HCT116 (cell line): ENCODE measurements around the gene KATNAL1. TPM values are rescaled to one million over a fixed set of nuclear protein-coding genes. Genes with fewer than 3 reads are reported as not detected.

Experiments
- ATAC-seq: fragments of 200-7000 bp; cut with Tn5 transposase; 2 replicates; pipeline ENCODE4 v1.9.1; 2020; ENCODE audit warnings: mild to moderate bottlenecking, moderate library complexity
- BruUV-seq: library from RNA; stranded (reverse); fragments of 400-500 nt; replicated peaks from 2 replicates; lab custom pipeline; 2021; lab: Mats Ljungman, UMichigan
- CTCF ChIA-PET: fragments of 300-600 bp; sonication (Branson Sonifier 250); formaldehyde crosslinking; loops from one replicate; lab custom pipeline; 2021; ENCODE audit warnings: antibody characterized with exemption; lab: Charles Lee
- POLR2A ChIA-PET: fragments of 300-600, 350-600 bp; sonication (Branson Sonifier 250); formaldehyde crosslinking; loops from one replicate; lab custom pipeline; 2021; ENCODE audit warnings: antibody characterized with exemption; lab: Charles Lee
- RAD21 ChIA-PET, 2 experiments: fragments of 300-600 bp; sonication (Branson Sonifier 250); formaldehyde crosslinking; loops; one replicate each; lab custom pipeline; 2023; ENCODE audit warnings: low total read pairs in 2 of 2; ENCODE audit not compliant: uncharacterized antibody in 2 of 2, unreplicated experiment in 2 of 2, low non-redundant PET in 1 of 2; lab: Charles Lee
- DNase-seq: peaks from one replicate; pipeline ENCODE4 v3.0.0-alpha.2; 2010; ENCODE audit warnings: low read depth, low spot score
- H2AFZ ChIP-seq: fragments of 200-600 bp; shearing (Covaris generic), sonication (generic); 2 replicates; pipeline ENCODE4 v1.6.1; 2017; ENCODE audit warnings: low read depth, mixed run types, mixed read lengths, antibody characterized with exemption, low read length; ENCODE audit not compliant: poor library complexity, severe bottlenecking
- H3K27ac ChIP-seq: 2 replicates; pipeline ENCODE4 v1.5.1; 2012; ENCODE audit warnings: low read depth, low read length
- H3K27me3 ChIP-seq: fragments of 200-600 bp; sonication (generic); 2 replicates; pipeline ENCODE4 v1.6.1; 2016; ENCODE audit warnings: mixed run types, low read length, mixed read lengths; ENCODE audit not compliant: insufficient read depth
- H3K36me3 ChIP-seq, 2 experiments: fragments of 200-500 bp in 1 of 2; fragments of 200-600 bp in 1 of 2; sonication (Bioruptor generic) in 1 of 2; sonication (generic) in 1 of 2; 2 replicates each; pipeline versions ENCODE4 v1.5.1 to v1.6.1; 2014 to 2016; ENCODE audit warnings: low read length in 2 of 2, inconsistent platforms in 1 of 2, mixed read lengths in 1 of 2, mixed run types in 1 of 2; ENCODE audit not compliant: insufficient read depth in 2 of 2, control insufficient read depth in 1 of 2
- H3K4me1 ChIP-seq, 2 experiments: fragments of 200-600 bp in 1 of 2; sonication (generic) in 1 of 2; 2 replicates each; pipeline versions ENCODE4 v1.5.1 to v1.6.1; 2012 to 2017; ENCODE audit warnings: low read length in 2 of 2, inconsistent platforms in 1 of 2, mild to moderate bottlenecking in 1 of 2, mixed read lengths in 1 of 2, mixed run types in 1 of 2, moderate library complexity in 1 of 2; ENCODE audit not compliant: insufficient read depth in 2 of 2, control insufficient read depth in 1 of 2
- H3K4me2 ChIP-seq: fragments of 200-600 bp; sonication (generic); 2 replicates; pipeline ENCODE4 v1.6.1; 2017; ENCODE audit warnings: mixed run types, low read length, mixed read lengths
- H3K4me3 ChIP-seq, 2 experiments: fragments of 200-600 bp in 1 of 2; sonication (generic) in 1 of 2; replicated peaks in 1 of 2; 2 replicates each; pipeline ENCODE4 v1.5.1; 2011 to 2016; ENCODE audit warnings: low read length in 2 of 2, control low read depth in 1 of 2, low read depth in 1 of 2, mild to moderate bottlenecking in 1 of 2, mixed read lengths in 1 of 2, mixed run types in 1 of 2
- H3K79me2 ChIP-seq: fragments of 200-600 bp; sonication (generic); 2 replicates; pipeline ENCODE4 v1.6.1; 2017; ENCODE audit warnings: mild to moderate bottlenecking, mixed run types, low read length, moderate library complexity, mixed read lengths; ENCODE audit not compliant: insufficient read depth
- H3K9ac ChIP-seq: fragments of 200-600 bp; sonication (generic); 2 replicates; pipeline ENCODE4 v1.6.1; 2016; ENCODE audit warnings: low read length, mixed read lengths
- H3K9me2 ChIP-seq: fragments of 200-600 bp; sonication (generic), shearing (Covaris generic); 2 replicates; pipeline ENCODE4 v1.6.1; 2017; ENCODE audit warnings: mixed run types, mild to moderate bottlenecking, moderate library complexity; ENCODE audit not compliant: insufficient read depth
- H3K9me3 ChIP-seq, 2 experiments: fragments of 200-500 bp in 1 of 2; fragments of 200-600 bp in 1 of 2; sonication (Bioruptor generic) in 1 of 2; sonication (generic) in 1 of 2; 2 replicates each; pipeline ENCODE4 v1.6.1; 2014 to 2017; ENCODE audit warnings: low read length in 2 of 2, mixed read lengths in 2 of 2, inconsistent platforms in 1 of 2, low read depth in 1 of 2, mild to moderate bottlenecking in 1 of 2, mixed run types in 1 of 2, moderate library complexity in 1 of 2; ENCODE audit not compliant: control insufficient read depth in 1 of 2, insufficient read depth in 1 of 2
- H4K20me1 ChIP-seq: fragments of 200-600 bp; sonication (generic), shearing (Covaris generic); 2 replicates; pipeline ENCODE4 v1.6.1; 2017; ENCODE audit warnings: mixed run types, mild to moderate bottlenecking, moderate library complexity; ENCODE audit not compliant: insufficient read depth
- ATF3 ChIP-seq: IDR thresholded peaks from 2 replicates; pipeline ENCODE4 v1.6.1; 2012
- CBX3 ChIP-seq: IDR thresholded peaks from 2 replicates; pipeline ENCODE4 v1.6.1; 2012; ENCODE audit warnings: low read depth
- CEBPB ChIP-seq: IDR thresholded peaks from 2 replicates; pipeline ENCODE4 v1.6.1; 2012; ENCODE audit warnings: low read depth
- EGR1 ChIP-seq: IDR thresholded peaks from 2 replicates; pipeline ENCODE4 v1.6.1; 2012; ENCODE audit warnings: low read depth
- ELF1 ChIP-seq: IDR thresholded peaks from 2 replicates; pipeline ENCODE4 v1.6.1; 2012; ENCODE audit warnings: low read depth, borderline replicate concordance
- EZH2phosphoT487 ChIP-seq: fragments of 200-600 bp; IDR thresholded peaks from 2 replicates; pipeline ENCODE4 v1.6.1; 2018; ENCODE audit warnings: antibody characterized with exemption, borderline replicate concordance
- FOSL1 ChIP-seq: IDR thresholded peaks from 2 replicates; pipeline ENCODE4 v1.6.1; 2012; ENCODE audit warnings: low read depth
- JUND ChIP-seq: IDR thresholded peaks from 2 replicates; pipeline ENCODE4 v1.6.1; 2012
- MAX ChIP-seq: IDR thresholded peaks from 2 replicates; pipeline ENCODE4 v1.6.1; 2012
- POLR2A ChIP-seq: IDR thresholded peaks from 2 replicates; pipeline ENCODE4 v1.7.0; 2011; ENCODE audit warnings: borderline replicate concordance; ENCODE audit not compliant: insufficient read depth, insufficient read length; ENCODE audit errors: extremely low read depth
- POLR2AphosphoS5 ChIP-seq: IDR thresholded peaks from 2 replicates; pipeline ENCODE4 v1.6.1; 2011; ENCODE audit warnings: mild to moderate bottlenecking, low read depth, low read length, moderate library complexity
- SP1 ChIP-seq: IDR thresholded peaks from 2 replicates; pipeline ENCODE4 v1.6.1; 2012; ENCODE audit warnings: low read depth
- SRF ChIP-seq: IDR thresholded peaks from 2 replicates; pipeline ENCODE4 v1.6.1; 2012; ENCODE audit warnings: low read depth
- TCF7L2 ChIP-seq: IDR thresholded peaks from 2 replicates; pipeline ENCODE4 v1.7.0; 2011; ENCODE audit warnings: borderline replicate concordance, inconsistent platforms; ENCODE audit not compliant: insufficient read depth, insufficient read length; ENCODE audit errors: extremely low read depth
- YY1 ChIP-seq: IDR thresholded peaks from 2 replicates; pipeline ENCODE4 v1.6.1; 2011; ENCODE audit warnings: low read length, low read depth, moderate library complexity, mild to moderate bottlenecking; ENCODE audit not compliant: insufficient replicate concordance; ENCODE audit errors: extremely low read depth
- ZBTB33 ChIP-seq: IDR thresholded peaks from 2 replicates; pipeline ENCODE4 v1.6.1; 2011; ENCODE audit warnings: mild to moderate bottlenecking, low read length, moderate library complexity; ENCODE audit not compliant: insufficient replicate concordance; ENCODE audit errors: extremely low read depth
- ZNF274 ChIP-seq: fragments of 200-500 bp; sonication (Bioruptor generic); IDR thresholded peaks from 2 replicates; pipeline ENCODE4 v1.6.1; 2014; ENCODE audit warnings: mild to moderate bottlenecking, low read depth, low read length, inconsistent platforms
- intact Hi-C: fragments of 100-400 bp; cut with micrococcal nuclease; formaldehyde crosslinking; loops from 2 replicates; pipeline ENCODE4 v1.10.0; 2022
- total RNA-seq: library from RNA; stranded (reverse); gene quantifications from one replicate; pipeline ENCODE4 v1.2.1, GENCODE V29; 2021; ENCODE audit not compliant: unreplicated experiment

Gene KATNAL1
- total RNA-seq, 1 experiment from 2014 or later = 17.3 TPM

- POLR2A ChIA-PET = no interaction called here
- H2AFZ ChIP-seq = no peak overlapping the region
- H3K79me2 ChIP-seq = no peaks in the 10 kb centered on the region
- ATAC-seq (no peak), DNase-seq (no peak)
- H3K36me3 ChIP-seq = no peaks in the 10 kb centered on the region
- H4K20me1 ChIP-seq = no peaks in the 10 kb centered on the region
- H3K9me2 ChIP-seq = no peaks in the 10 kb centered on the region
- H3K27me3 ChIP-seq = no peaks in the 10 kb centered on the region
- H3K4me1 ChIP-seq = no peaks in the 10 kb centered on the region
- CTCF ChIA-PET = no interaction called here
- TF ChIP-seq FOSL1 = no peak
- TF ChIP-seq CBX3 = no peak
- TF ChIP-seq ELF1 = no peak
- no peak for TF ChIP-seq YY1
- no peak for TF ChIP-seq POLR2A
- no peak for TF ChIP-seq MAX
- TF ChIP-seq ZNF274 = no peak
- no peak for TF ChIP-seq SRF
- TF ChIP-seq TCF7L2 = no peak
- no peak for TF ChIP-seq JUND
- TF ChIP-seq EZH2phosphoT487 = no peak
- TF ChIP-seq ATF3 = no peak
- TF ChIP-seq ZBTB33 = no peak
- no peak for TF ChIP-seq EGR1
- no peak for TF ChIP-seq CEBPB
- no peak for TF ChIP-seq POLR2AphosphoS5
- TF ChIP-seq SP1 = no peak
- no peaks in the 10 kb centered on the region for H3K9me3 ChIP-seq
- no peak overlapping the region for H3K4me2 ChIP-seq
- RAD21 ChIA-PET = no interaction called here
- BruUV-seq = no TSS peak
- H3K9ac ChIP-seq = no peak overlapping the region
- H3K4me3 ChIP-seq = no peak overlapping the region
- H3K27ac ChIP-seq = no peak overlapping the region
- intact Hi-C loops = no loop called here
These were observed 102.8 kb downstream of the KATNAL1 start for GRCh38 chr13:30204564-30204963.
